PC-3 (cell line): ENCODE results near the gene ANXA8L1.
"Not testable (repeated sequence)": the region's sequence is repeated elsewhere in the genome, so short reads cannot be mapped to it uniquely, and the experiment has no call there.

ENCODE experiments used
- EZH2 ChIP-seq: fragments of 300-600 bp; sonication (generic); IDR thresholded peaks from one replicate; pipeline ENCODE4 v1.6.1; 2017; ENCODE audit warnings: antibody characterized with exemption, mild to moderate bottlenecking, low read length; ENCODE audit not compliant: unreplicated experiment
- EZH2phosphoT487 ChIP-seq: fragments of 300-600 bp; sonication (generic); IDR thresholded peaks from 2 replicates; pipeline ENCODE4 v1.6.1; 2018; ENCODE audit warnings: mild to moderate bottlenecking, antibody characterized with exemption, low read length, borderline replicate concordance
- TF ChIP-seq, protein P1 (sequence below): fragments of 300-600 bp; sonication (generic); conservative IDR thresholded peaks from 2 replicates; pipeline ENCODE4 v1.5.1; 2017; ENCODE audit warnings: antibody characterized with exemption, low read depth, mild to moderate bottlenecking, low read length

- TF ChIP-seq EZH2, EZH2phosphoT487: not testable (repeated sequence)
- TF ChIP-seq, protein P1, sequence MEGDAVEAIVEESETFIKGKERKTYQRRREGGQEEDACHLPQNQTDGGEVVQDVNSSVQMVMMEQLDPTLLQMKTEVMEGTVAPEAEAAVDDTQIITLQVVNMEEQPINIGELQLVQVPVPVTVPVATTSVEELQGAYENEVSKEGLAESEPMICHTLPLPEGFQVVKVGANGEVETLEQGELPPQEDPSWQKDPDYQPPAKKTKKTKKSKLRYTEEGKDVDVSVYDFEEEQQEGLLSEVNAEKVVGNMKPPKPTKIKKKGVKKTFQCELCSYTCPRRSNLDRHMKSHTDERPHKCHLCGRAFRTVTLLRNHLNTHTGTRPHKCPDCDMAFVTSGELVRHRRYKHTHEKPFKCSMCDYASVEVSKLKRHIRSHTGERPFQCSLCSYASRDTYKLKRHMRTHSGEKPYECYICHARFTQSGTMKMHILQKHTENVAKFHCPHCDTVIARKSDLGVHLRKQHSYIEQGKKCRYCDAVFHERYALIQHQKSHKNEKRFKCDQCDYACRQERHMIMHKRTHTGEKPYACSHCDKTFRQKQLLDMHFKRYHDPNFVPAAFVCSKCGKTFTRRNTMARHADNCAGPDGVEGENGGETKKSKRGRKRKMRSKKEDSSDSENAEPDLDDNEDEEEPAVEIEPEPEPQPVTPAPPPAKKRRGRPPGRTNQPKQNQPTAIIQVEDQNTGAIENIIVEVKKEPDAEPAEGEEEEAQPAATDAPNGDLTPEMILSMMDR, result not testable (repeated sequence)
These were observed 11.1 kb downstream of the ANXA8L1 start for GRCh38 chr10:46386694-46387093.
